ENCODE measurements around the gene C1QB. TPM values are rescaled to one million over a fixed set of nuclear protein-coding genes. Genes with fewer than 3 reads are reported as not detected.
A peak's percentile ranks its signal among the peaks of the same experiment; 100 is the strongest.
"Not testable (repeated sequence)": the region's sequence is repeated elsewhere in the genome, so short reads cannot be mapped to it uniquely, and the experiment has no call there.

Gene C1QB
- total RNA-seq, 1 donor from 2014 or later: 4.8 TPM

GRCh38 chr1:22699681-22700520 is 46.9 kb downstream of the C1QB start:
- no peak for DNase-seq

DNA sequence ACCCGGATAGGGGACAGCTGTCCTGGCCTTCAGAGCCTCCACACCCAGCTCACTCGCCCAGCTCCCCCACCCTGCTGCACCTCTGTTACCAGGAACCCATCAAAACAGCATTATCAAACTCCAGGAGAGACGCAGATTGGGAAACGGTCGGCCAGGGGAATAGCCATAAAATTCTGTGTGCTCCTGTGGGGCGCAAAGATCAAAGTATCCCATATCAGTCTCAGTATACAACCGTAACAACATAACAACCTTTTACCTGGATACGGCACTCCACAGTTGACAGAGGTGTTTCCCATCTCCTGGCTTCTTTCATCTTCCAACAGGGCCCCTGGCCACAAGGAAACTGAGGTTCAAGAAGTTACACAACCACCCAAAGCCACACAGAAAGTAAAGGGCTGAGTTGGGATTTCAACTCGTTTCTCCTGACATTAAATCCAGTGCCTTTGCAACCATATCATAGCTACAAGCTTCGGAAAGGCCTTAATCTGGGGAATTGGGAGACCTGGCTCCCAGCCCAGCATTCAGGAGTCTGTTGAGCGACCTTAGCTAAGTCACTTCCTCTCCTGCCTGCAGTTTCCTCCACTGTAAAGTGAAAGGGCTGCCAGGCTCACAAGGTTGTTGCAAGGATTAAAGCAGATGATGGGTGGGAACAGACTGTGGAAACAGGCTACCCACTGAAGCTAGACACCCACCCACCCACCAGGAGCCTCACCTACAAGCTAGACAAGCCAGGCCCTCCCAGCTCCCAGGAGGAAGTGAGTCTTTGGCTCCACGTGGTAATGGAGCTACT is 49.5 kb downstream of the C1QB start:
- no peak for DNase-seq

- DNase-seq: peak; percentile 80
These were observed 51.5 kb downstream of the C1QB start for GRCh38 chr1:22704440-22705067.

GRCh38 chr1:22705586-22705985 is 52.5 kb downstream of the C1QB start:
- no peak for DNase-seq

DNA sequence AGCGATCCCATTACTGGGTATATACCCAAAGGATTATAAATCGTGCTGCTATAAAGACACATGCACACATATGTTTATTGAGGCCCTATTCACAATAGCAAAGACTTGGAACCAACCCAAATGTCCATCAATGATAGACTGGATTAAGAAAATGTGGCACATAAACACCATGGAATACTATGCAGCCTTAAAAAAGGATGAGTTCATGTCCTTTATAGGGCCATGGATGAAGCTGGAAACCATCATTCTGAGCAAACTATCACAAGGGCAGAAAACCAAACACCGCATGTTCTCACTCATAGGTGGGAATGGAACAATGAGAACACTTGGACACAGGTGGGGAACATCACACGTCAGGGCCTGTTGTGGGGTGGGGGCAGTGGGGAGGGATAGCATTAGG is 53.1 kb downstream of the C1QB start:
- DNase-seq: not testable (repeated sequence)

- DNase-seq: no peak
These were observed 55.7 kb downstream of the C1QB start for GRCh38 chr1:22708777-22709176.

DNA sequence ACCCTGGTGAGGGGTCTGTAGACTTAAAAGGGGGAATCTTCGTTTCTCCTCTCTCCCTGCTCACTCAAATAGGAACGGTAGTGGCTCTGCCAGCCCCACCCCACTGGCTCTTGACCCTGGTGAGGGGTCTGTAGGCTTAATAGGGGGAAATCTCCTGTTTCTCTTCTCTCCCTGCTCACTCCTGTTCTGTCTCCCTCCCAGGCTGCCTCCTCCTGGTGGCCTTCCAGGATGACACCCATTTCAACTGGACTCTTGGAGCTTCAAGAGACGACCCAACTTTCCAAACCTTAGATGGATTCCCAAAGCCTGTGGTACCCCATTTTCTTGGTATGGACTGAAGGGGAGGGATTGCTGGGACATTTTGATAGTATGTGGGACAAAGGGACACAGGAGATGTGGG is 56.2 kb downstream of the C1QB start:
- DNase-seq: no peak

DNA sequence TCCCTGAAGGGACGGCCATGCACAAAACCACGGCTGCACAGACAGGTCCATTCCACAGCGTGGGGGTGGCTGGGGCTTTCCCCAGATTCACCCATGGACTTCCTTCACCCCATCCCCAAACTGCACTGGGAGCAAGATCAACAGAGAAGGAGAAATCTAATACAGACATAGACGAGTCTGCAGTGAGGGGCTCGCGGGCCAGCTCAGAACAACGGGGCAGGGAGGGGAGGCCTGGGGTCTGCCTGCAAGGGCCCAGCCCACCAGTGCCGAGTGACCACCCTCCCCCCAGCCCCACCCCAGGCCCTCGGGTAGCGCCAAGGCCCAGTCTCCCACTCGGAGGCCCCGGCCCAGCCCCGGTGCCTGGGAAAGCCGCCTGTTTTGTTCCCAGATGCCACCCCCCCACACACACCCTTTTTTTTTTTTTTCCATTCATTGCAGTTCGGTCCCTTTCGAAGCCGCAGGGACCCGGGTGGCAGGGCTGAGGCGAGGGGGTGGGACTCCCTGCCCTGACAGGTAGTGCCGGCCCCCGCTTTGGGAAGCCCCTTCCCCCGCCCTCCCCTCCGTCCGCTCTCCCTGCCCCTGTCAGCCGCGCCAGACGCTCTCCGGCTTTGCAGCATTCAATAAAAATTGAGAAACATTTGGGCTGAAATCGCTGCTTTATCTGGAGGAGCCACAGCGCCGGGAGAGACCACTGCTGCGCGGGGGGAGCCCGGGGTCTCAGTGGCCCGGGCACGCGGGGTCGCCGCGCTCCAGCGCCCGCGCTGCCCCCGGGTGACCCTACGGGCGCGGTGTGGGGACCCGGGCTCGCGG is 57.1 kb downstream of the C1QB start:
- peak; percentile 69 for DNase-seq

DNA sequence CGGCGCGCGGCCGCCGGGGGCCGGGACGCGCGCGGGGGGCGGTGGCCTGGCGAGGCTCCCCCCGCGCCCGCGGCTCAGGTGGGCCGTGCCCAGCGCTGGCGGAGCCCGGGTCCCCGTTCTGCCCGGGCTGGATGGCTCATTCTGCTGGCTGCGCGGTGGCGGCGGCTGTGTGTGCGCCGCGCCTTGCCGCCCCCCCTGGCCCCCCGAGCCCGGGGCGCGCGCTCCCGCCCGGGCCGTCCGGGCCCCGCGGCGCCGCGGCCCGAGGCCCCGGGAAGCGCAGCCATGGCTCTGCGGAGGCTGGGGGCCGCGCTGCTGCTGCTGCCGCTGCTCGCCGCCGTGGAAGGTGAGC is 57.6 kb downstream of the C1QB start, which contains the start of gene EPHB2:
EPHB2 (plus strand) TSS at position 139 of the 349 bp plus-strand sequence; CDS start at position 283, 144 bp downstream.
- DNase-seq: peak; percentile 68

DNA sequence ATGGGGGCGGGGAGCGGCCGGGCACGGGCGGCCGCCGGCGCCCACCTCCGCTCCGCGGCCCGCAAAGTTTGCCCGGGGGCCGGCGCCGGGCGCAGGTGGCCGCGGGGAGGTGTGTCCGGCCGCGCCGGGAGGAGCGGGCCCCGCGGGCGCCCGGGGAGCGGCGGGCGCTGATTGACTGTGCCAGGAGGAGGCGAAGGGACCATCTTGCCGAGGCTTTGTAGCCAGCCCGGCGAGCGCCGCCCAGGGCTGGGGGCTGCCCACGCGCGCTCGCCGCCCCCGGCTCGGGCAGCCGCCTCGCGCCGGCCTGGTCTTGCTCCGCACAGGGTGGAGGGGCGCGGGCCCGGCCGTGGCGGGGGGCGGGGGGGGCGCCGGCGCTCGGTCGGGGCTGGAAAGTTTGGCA is 58.0 kb downstream of the C1QB start:
- DNase-seq: no peak

Small RNAs within 50 kb of the gene (small RNA-seq; reads per million reads assigned to genes)
- not detected for gene MIR6127

Other genes starting within 250 kb of the C1QB start
- gene ZBTB40, start 201.4 kb upstream of the C1QB start, total RNA-seq: 12.2 TPM
- gene EPHA8, start 89.7 kb upstream of the C1QB start, total RNA-seq: 0.94 TPM
- 10.9 TPM for gene C1QA, start 16.6 kb upstream of the C1QB start, total RNA-seq
- 7.5 TPM for gene C1QC, start 9.6 kb upstream of the C1QB start, total RNA-seq
- gene EPHB2, start 57.6 kb downstream of the C1QB start, total RNA-seq: 34.9 TPM

All from occipital lobe (tissue), 3 donors.